GM21447 (cell line): ENCODE results near the gene CADM3.

ENCODE experiments used
- ATAC-seq: cut with Tn5 transposase; IDR thresholded peaks from one replicate; pipeline ENCODE4 v1.9.1; 2021; ENCODE audit not compliant: unreplicated experiment

The CADM3 gene, protein sequence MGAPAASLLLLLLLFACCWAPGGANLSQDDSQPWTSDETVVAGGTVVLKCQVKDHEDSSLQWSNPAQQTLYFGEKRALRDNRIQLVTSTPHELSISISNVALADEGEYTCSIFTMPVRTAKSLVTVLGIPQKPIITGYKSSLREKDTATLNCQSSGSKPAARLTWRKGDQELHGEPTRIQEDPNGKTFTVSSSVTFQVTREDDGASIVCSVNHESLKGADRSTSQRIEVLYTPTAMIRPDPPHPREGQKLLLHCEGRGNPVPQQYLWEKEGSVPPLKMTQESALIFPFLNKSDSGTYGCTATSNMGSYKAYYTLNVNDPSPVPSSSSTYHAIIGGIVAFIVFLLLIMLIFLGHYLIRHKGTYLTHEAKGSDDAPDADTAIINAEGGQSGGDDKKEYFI

GRCh38 chr1:159171254-159171687 is at the start of gene CADM3:
CADM3 (plus strand) TSS chr1:159171615; CDS start chr1:159171766, 151 bp downstream.
- no peak for ATAC-seq

GRCh38 chr1:159122005-159122621 is 49.3 kb upstream of the CADM3 start:
- ATAC-seq: peak; percentile 81

DNA sequence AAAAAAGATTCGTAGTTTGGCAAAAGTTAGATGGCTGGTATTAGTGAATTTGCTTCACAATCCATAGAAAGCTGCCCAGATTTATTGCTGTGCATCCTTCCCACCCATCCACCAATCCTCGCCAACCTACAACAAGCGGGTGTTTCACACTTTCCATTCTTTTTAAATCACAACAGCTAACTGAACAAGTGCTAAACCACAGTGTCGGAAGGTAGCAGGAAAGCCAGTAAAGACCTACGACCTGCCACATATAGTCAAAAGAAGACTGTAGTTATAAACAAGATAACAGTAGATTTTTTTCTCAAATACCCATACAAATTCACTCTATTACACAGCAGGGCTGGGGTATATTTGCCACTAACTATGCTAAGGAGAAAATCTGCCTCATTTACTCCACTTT is 47.8 kb upstream of the CADM3 start:
- ATAC-seq: no peak

DNA sequence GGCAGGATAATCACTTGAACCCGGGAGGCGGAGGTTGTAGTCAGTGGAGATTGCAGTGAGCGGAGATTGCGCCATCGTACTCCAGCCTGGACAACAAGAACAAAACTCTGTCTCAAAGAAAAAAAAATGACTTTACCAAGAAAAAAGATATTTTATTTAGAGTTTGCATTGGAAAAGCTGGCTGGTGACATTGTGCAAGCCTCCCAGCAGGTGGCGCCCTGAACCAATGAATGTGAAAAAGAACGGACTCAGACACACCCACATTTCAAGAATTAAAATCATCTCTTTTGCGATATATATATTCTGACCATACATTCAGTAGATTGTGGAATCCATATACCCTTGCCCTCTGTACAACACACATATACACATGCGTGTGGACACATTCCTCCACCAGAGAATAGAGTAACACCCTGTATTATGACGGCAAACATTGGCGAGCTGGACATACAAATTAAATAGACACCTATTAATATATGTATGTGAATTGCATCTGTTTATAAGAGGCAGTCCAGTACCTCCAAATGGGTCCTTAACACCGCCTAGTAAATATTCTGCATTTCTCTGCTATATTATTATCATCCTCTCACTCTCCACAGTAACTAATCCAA is 39.0 kb upstream of the CADM3 start:
- ATAC-seq: no peak

DNA sequence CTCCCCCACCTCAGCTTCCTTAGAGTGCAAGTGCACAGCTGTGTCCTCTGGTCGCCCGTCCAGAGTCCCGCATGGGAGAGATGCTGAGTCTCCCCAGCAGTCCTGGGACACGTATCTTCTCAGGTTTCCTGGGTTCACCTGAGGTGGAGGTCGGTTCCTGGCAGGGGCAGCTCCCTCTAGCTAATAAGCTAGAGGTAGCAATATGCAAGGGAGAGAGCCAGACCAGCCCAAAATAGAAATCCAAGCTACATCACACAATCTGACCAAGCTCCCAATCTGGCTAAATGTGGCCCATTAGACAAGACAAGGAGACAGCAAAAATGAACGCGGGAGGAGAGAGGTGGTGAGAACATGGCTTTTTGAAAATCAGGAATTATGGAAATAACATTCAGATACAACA is 30.9 kb upstream of the CADM3 start:
- no peak for ATAC-seq

DNA sequence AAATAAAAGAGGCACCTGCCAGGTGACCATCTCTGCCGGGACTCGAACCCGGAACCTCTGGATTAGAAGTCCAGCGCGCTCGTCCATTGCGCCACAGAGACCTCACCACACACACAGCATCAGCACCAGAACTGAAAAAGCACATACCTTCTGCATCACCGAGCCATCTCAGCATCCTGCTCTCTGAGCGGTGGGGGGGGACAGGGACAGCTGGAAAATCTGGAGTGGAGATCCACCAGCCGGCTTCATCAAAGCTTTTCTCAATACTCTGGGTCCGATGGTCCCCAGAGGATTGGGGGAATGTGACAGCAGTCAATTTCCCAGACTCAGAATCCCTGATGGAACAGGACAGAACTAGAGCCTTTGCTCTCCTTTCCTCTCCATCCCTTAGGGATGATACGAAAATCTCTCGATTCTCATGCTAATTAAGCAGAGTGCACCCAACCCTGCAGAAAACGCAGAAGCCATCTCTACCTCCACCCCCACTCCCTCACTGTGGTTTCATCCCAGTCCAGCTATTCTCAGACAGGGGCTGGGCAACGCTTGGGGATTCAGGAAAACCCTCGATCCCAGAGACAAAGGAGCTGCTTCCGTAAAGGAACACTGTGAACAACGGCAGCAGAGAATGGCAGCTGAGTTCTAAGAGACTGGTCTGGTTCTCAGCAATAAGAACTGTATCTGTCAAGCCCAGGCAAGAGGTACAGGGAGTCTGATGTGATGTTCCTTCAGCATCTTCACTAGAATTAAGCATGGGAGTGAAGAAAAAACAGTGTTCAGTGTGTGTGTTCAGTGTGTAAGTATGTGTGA is 29.6 kb upstream of the CADM3 start:
- ATAC-seq: no peak

GRCh38 chr1:159142391-159142663 is 29.1 kb upstream of the CADM3 start:
- no peak for ATAC-seq

DNA sequence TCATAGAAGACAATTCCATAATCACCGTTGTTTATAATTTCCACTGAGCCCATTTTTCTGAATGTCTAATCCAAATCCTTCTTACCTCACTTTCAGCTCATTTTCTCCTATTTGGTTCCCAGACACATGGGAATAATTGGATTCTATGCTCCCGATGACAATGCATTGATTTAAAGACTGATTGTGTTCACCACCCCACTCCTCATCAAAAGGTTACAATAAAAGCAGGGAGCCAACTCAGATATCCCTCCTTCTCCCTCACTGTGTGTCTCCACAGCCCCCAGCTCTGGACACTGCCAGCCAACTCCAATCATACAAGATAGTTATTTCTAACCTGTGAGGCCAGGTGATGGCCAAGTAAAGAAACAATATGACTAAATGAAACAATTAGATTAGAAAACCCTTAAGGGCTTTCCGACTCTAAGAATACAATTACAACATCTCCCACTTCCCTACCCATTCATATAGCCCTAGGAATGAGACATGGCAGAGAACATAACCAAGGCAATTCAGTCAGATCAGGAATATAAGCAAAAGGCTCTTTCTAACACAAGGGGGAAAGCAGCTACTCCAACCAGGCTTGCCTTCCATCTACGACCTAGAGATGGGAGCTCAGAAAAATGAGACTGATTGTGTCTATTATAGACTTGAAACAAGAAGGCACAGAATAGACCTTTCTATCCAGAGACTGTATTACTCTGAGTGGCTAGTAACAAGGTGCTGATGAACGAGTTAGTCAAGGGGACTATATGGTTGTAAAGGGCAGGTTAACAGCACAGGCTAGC is 28.5 kb upstream of the CADM3 start:
- no peak for ATAC-seq

GRCh38 chr1:159144571-159144970 is 26.8 kb upstream of the CADM3 start:
- ATAC-seq: no peak

- no peak for ATAC-seq
These were observed 24.4 kb upstream of the CADM3 start for GRCh38 chr1:159146980-159147379.

GRCh38 chr1:159152031-159152430 is 19.4 kb upstream of the CADM3 start:
- ATAC-seq: no peak

DNA sequence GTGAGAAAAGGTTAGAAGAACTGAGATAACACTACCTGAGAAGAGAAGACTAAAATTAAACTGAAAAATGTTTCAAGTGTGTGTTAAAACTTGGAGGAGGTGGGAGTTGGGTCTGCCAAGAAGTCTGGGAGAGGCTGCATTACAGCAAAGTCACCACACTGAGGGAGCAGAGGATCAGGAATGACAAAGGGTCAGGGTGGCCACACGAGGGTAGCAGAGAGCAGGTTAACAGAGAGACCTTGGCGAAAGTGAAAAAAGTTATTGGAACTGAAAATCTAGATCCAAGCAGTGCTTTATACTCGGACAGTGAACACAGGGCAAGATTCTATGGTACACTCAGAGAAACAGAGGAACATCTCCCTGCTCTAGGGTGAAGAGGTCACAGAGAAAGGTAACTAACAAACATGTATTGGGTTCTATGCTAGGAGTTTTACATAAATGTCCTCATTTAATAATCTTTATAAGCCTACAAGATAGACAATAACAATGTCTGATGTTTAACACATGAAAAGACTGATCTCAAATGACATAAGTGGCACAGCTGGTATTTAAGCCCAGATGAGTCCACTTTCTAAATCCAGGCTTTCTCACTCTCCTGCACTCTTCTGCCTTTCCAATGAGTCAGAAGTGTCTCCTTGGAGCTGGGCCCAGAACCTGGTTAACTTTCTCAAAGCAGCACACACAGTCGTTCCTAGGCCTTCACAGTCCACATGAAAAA is 10.3 kb upstream of the CADM3 start:
- ATAC-seq: peak; percentile 93

DNA sequence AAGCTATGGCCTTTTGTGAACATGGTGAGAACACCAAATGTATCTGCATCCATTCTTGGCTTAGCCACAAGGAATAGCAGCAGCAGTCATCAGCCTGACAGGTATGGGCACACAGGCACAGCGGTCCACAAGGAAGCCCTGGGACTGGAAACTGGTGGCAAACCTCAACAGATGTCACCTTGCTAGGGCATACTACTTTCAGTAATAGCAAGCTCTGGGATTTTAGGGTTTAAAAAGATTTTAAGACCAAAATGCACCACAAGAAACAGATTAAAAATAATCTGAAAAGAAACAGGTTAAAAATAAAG is 9.7 kb upstream of the CADM3 start:
- no peak for ATAC-seq

DNA sequence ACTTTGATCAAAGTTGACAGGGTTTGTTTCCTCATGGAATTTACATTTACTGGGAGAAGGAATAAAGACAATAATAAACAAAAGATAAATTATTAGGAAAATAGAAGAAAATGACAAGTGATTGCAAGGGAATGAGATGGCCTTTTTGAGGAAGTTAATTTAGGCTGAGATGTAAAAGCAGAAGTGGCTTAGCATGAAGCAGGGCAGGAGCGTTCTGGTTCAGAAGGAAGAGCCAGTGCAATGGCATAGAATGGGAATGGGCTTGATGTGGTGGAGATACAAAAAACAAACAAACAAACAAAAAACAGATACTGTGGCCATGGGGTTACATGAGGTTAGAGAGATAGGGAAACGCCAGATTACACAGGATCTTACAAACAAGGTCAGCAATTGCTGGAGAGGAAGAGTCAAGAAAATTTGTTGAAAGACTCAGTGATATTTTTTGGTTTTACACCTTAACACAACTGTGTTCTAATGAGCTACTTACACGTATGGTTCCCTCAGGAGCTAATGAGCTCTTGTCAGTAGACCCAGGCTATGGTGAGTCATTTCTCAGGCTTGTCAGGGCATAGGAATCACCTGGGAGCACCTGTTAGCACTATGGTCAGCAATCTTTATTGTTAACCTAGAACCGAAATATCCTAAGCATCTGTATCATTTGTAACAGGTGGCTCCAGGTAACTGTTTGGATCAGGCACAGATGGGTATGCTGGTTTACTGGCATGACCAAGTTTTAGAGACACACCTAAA is 8.7 kb upstream of the CADM3 start:
- no peak for ATAC-seq

DNA sequence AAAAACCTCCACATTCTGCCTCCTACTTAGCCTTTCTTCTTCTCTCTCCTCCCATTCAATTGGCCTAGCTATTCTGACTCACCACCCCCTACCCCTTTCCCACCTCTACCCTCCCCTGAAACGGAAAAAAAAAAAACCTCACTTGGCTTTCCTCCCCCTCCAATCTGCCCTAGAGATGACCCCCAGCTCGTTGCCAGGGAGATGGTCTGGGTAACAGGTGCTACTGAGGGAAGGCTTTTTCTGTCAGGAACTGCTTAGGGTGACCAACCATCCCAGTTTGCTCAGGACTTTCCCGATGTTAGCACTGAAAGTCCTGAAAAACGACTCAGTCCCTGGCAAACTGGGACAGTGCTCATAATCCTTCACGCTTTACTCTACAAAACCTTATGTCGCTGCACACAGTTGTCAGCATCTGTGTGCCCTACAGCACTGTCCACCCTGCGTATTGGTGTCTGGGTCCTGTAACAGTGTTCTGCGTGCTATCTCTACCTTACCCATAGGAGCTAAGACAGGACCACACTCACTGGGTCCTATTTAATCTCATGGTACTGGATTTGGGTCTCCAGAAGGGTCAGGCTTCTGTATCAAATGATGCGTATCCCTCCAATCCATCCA is 7.7 kb upstream of the CADM3 start:
- no peak for ATAC-seq

DNA sequence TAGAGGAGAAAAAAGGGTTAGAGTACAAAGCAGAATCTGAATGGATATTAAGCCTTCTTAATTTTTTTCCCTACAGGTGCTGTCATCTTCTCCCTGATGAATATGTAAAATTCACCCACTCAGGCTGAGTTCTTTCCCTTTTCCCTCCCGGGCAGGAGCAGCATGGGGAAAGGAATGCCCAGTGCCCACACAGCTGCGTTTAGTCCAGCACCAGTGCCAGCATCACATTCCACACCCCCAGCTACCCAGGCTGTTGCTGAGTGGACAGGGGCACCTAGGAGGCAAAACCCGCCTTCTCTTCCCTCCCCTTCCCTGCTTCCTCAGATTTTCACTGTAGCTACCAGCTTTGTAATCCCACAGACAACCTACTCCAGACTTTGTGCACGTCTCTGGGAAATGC is 3.4 kb upstream of the CADM3 start:
- ATAC-seq: no peak

- no peak for ATAC-seq
These were observed 776 bp upstream of the CADM3 start for GRCh38 chr1:159170639-159171038.

DNA sequence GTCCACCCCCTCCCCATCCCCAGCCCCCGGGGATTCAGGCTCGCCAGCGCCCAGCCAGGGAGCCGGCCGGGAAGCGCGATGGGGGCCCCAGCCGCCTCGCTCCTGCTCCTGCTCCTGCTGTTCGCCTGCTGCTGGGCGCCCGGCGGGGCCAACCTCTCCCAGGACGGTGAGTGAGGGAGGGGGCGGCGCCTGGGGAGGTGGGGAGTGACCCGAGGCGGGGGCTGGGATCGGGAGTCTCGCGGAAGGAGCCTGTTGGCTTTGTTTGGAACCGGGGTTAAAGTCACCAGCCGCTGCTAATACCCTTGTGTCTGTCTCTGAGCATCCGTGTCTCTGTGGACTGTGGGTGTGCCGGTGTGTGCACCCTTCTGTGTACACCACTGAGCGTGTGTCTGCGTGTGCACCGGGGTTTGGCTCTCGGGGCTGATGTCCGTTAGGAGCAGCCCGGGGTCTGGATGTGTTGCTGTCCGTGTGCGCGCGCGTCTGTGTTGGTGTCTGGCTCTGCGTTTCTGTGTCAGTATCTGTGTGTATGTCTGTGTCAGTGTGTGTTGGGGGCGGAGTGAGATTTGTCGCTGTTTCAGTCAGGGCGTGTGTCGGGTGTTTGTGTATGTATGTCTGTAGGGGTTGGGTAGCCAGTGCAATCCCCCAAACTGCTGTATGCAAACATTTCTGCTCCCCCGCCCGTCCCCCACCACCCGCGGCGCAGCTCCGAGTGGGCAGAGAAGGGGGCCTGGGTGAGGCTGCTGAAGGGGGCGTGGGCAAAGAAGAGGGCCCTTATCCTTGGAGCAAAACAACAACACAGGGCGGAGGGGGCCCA is 480 bp downstream of the CADM3 start:
- ATAC-seq: no peak
